IMR-90 (cell line): ENCODE results near the gene MYLK4. TPM values are rescaled to one million over a fixed set of nuclear protein-coding genes. Genes with fewer than 3 reads are reported as not detected.
A peak's percentile ranks its signal among the peaks of the same experiment; 100 is the strongest.

Experiments
- ATAC-seq: fragments of 200-7000 bp; cut with Tn5 transposase; 2 replicates; pipeline ENCODE4 v1.9.1; 2020; ENCODE audit warnings: low read depth, mild to moderate bottlenecking, moderate library complexity
- BruUV-seq: library from RNA; stranded (reverse); fragments of 400-500 nt; replicated peaks from 2 replicates; lab custom pipeline; 2021; lab: Mats Ljungman, UMichigan
- CTCF ChIA-PET: fragments of 300-600 bp; formaldehyde crosslinking; extraction: SDS; loops from one replicate; lab custom pipeline; 2021; ENCODE audit warnings: antibody characterized with exemption; lab: Yijun Ruan, JAX
- POLR2A ChIA-PET: fragments of 300-600 bp; sonication (Branson Sonifier 250); formaldehyde crosslinking; loops from one replicate; lab custom pipeline; 2022; ENCODE audit warnings: antibody characterized with exemption; ENCODE audit not compliant: unreplicated experiment; lab: Charles Lee
- DNase-seq: peaks from one replicate; pipeline ENCODE4 v3.0.0; 2013
- H2AFZ ChIP-seq: replicated peaks from 2 replicates; pipeline ENCODE3; 2013; ENCODE audit warnings: low read length, mild to moderate bottlenecking; ENCODE audit not compliant: poor library complexity
- H2AK5ac ChIP-seq: 2 replicates; pipeline ENCODE4 v1.6.1; 2013; ENCODE audit warnings: low read depth, low read length, inconsistent platforms
- H2AK9ac ChIP-seq: replicated peaks from 2 replicates; pipeline ENCODE3; 2013; ENCODE audit warnings: mild to moderate bottlenecking, low read depth, low read length, moderate library complexity; ENCODE audit not compliant: poor library complexity
- H2BK120ac ChIP-seq: 2 replicates; pipeline ENCODE4 v1.6.1; 2013; ENCODE audit warnings: low read depth, low read length, inconsistent platforms
- H2BK15ac ChIP-seq: 3 replicates; pipeline ENCODE4 v1.6.1; 2013; ENCODE audit warnings: low read depth, low read length, inconsistent platforms
- H2BK20ac ChIP-seq: 2 replicates; pipeline ENCODE4 v1.6.1; 2013; ENCODE audit warnings: low read depth, mild to moderate bottlenecking, inconsistent platforms, low read length, moderate library complexity
- H2BK5ac ChIP-seq: 2 replicates; pipeline ENCODE4 v1.6.1; 2013; ENCODE audit warnings: mild to moderate bottlenecking, low read depth, low read length, inconsistent platforms; ENCODE audit not compliant: poor library complexity, severe bottlenecking
- H3K14ac ChIP-seq: replicated peaks from 2 replicates; pipeline ENCODE4 v1.6.1; 2013; ENCODE audit warnings: low read depth, low read length, inconsistent platforms
- H3K18ac ChIP-seq: 2 replicates; pipeline ENCODE4 v1.6.1; 2013; ENCODE audit warnings: low read depth, low read length, control low read depth
- H3K23ac ChIP-seq: 2 replicates; pipeline ENCODE4 v1.6.1; 2013; ENCODE audit warnings: low read depth, low read length, inconsistent platforms
- H3K27ac ChIP-seq: 2 replicates; pipeline ENCODE4 v1.5.1; 2013; ENCODE audit warnings: mild to moderate bottlenecking, control low read depth, low read length; ENCODE audit not compliant: insufficient read depth
- H3K27me3 ChIP-seq: 2 replicates; pipeline ENCODE4 v1.6.1; 2013; ENCODE audit warnings: low read length; ENCODE audit not compliant: control insufficient read depth, insufficient read depth
- H3K36me3 ChIP-seq: 2 replicates; pipeline ENCODE4 v1.6.1; 2013; ENCODE audit warnings: low read length, mixed read lengths; ENCODE audit not compliant: control insufficient read depth, insufficient read depth
- H3K4ac ChIP-seq: 2 replicates; pipeline ENCODE4 v1.6.1; 2013; ENCODE audit warnings: low read depth, low read length, inconsistent platforms
- H3K4me1 ChIP-seq: 2 replicates; pipeline ENCODE4 v1.6.1; 2013; ENCODE audit warnings: low read length, mixed read lengths; ENCODE audit not compliant: control insufficient read depth, insufficient read depth
- H3K4me2 ChIP-seq: 2 replicates; pipeline ENCODE4 v1.6.1; 2013; ENCODE audit warnings: low read depth, mild to moderate bottlenecking, control low read depth, low read length, moderate library complexity
- H3K4me3 ChIP-seq: 2 replicates; pipeline ENCODE4 v1.5.1; 2013; ENCODE audit warnings: low read depth, mild to moderate bottlenecking, control low read depth, low read length, moderate library complexity; ENCODE audit not compliant: insufficient read depth
- H3K56ac ChIP-seq: 2 replicates; pipeline ENCODE4 v1.6.1; 2013; ENCODE audit warnings: low read length, inconsistent platforms; ENCODE audit not compliant: insufficient read depth; ENCODE audit errors: extremely low read depth
- H3K79me1 ChIP-seq, 2 experiments: 2 replicates each; pipeline ENCODE4 v1.6.1; 2013; ENCODE audit warnings: low read length in 2 of 2, inconsistent platforms in 1 of 2, low read depth in 1 of 2
- H3K9ac ChIP-seq: 2 replicates; pipeline ENCODE4 v1.6.1; 2013; ENCODE audit warnings: low read depth, low read length, control low read depth
- H3K9me1 ChIP-seq: 2 replicates; pipeline ENCODE4 v1.6.1; 2013; ENCODE audit warnings: low read length, inconsistent platforms; ENCODE audit not compliant: insufficient read depth
- H3K9me3 ChIP-seq: 2 replicates; pipeline ENCODE4 v1.6.1; 2013; ENCODE audit warnings: low read length; ENCODE audit not compliant: control insufficient read depth, insufficient read depth
- H4K20me1 ChIP-seq: 2 replicates; pipeline ENCODE4 v1.6.1; 2013; ENCODE audit warnings: low read length, inconsistent platforms; ENCODE audit not compliant: insufficient read depth
- H4K5ac ChIP-seq: 2 replicates; pipeline ENCODE4 v1.6.1; 2013; ENCODE audit warnings: mild to moderate bottlenecking, low read depth, low read length, control low read depth
- H4K8ac ChIP-seq, 2 experiments: 2 replicates each; pipeline ENCODE4 v1.6.1; 2013; ENCODE audit warnings: low read depth in 2 of 2, low read length in 2 of 2, control low read depth in 1 of 2, inconsistent platforms in 1 of 2
- H4K91ac ChIP-seq: 2 replicates; pipeline ENCODE4 v1.6.1; 2013; ENCODE audit warnings: low read depth, low read length, inconsistent platforms; ENCODE audit not compliant: insufficient read depth
- ELK1 ChIP-seq: fragments of 150-350 bp; IDR thresholded peaks from 2 replicates; pipeline ENCODE4 v1.6.1; 2016; ENCODE audit warnings: low read depth, mild to moderate bottlenecking, low read length, moderate library complexity, borderline replicate concordance
- MAFK ChIP-seq: IDR thresholded peaks from 2 replicates; pipeline ENCODE4 v1.6.1; 2012; ENCODE audit warnings: low read depth, low read length, improper control_type of control experiment
- RFX5 ChIP-seq: IDR thresholded peaks from 2 replicates; pipeline ENCODE4 v1.8.0; 2012; ENCODE audit warnings: low read depth, mild to moderate bottlenecking, low read length, moderate library complexity
- whole genome bisulfite sequencing, 2 experiments: methylation state at CpG; one replicate each; pipeline versions ENCODE4 v1.1.5 to v1.1.7; 2013; ENCODE audit warnings: missing lambda C conversion rate in 2 of 2; ENCODE audit not compliant: insufficient read length in 1 of 2; ENCODE audit errors: extremely low coverage in 2 of 2; 5-methylcytosine and 5-hydroxymethylcytosine counted together
- dilution Hi-C: fragments of 300-500 bp; cut with HindIII; formaldehyde crosslinking; loops from one replicate; pipeline ENCODE4 v1.14.3; 2018; ENCODE audit warnings: low sequenced_read_pairs; ENCODE audit not compliant: unreplicated experiment
- in situ Hi-C: fragments of 300-500 bp; cut with MboI; formaldehyde crosslinking; loops from 3 replicates; pipeline ENCODE4 v1.14.3; 2019; ENCODE audit warnings: low sequenced_read_pairs, inconsistent platforms, mixed read lengths
- intact Hi-C: fragments of 100-400 bp; cut with micrococcal nuclease; formaldehyde crosslinking; loops from 2 replicates; pipeline ENCODE4 v1.10.0; 2022
- polyA plus RNA-seq, 3 experiments: library from polyadenylated mRNA; depleted of rRNA; stranded (reverse); fragments of >200 nt; gene quantifications; 2 replicates each; pipeline ENCODE4 v1.2.3, GENCODE V29; 2012; ENCODE audit warnings: low replicate concordance in 1 of 3
- total RNA-seq: library from RNA; depleted of rRNA; stranded (reverse); fragments of >200 nt; gene quantifications from 2 replicates; pipeline ENCODE4 v1.2.3, GENCODE V29; 2012

Gene MYLK4
- total and polyA plus RNA-seq, 2 of the 4 experiments (the other 2 are of a cell fraction), result under 0.01 to 0.07 TPM

- Histone ChIP-seq H3K4me1 (peaks cover 8% of the 10 kb centered on the region; the same call in 1 of the 2 replicates), H2AK9ac (no peak overlapping the region), H4K5ac (no peak overlapping the region), H2BK15ac (no peak overlapping the region), H2BK20ac (no peak overlapping the region), H3K79me1 (no peaks in the 10 kb centered on the region), H3K56ac (no peak overlapping the region), H3K9me3 (no peaks in the 10 kb centered on the region), H3K4me3 (no peak overlapping the region), H3K4me2 (no peak overlapping the region), H4K91ac (no peak overlapping the region), H2BK5ac (no peak overlapping the region), H3K14ac (no peak overlapping the region), H4K20me1 (no peaks in the 10 kb centered on the region), H2AK5ac (no peak overlapping the region), H3K23ac (no peak overlapping the region), H3K4ac (no peak overlapping the region), H3K18ac (no peak overlapping the region), H3K36me3 (no peaks in the 10 kb centered on the region), H3K9me1 (0 out of 2 replicates have a peak, but pooled peaks cover 9% of the 10 kb centered on the region), H4K8ac (no peak overlapping the region), H2AFZ (no peak overlapping the region), H2BK120ac (no peak overlapping the region), H3K9ac (no peak overlapping the region), H3K27ac (no peak overlapping the region), H3K27me3 (no peaks in the 10 kb centered on the region)
- dilution Hi-C loops (no loop called here), intact Hi-C loops (no loop called here), in situ Hi-C loops (no loop called here)
- CTCF ChIA-PET, result no interaction called here
- ATAC-seq, result no peak
- no TSS peak for BruUV-seq
- 75% methylated on average over 2 of the region's 9 CpGs; no CpG with 5 or more reads in 1 of the 2 experiments for WGBS, 2 experiments
- TF ChIP-seq RFX5, result no peak
- TF ChIP-seq ELK1, result no peak
- peak; percentile 86 for TF ChIP-seq MAFK
- POLR2A ChIA-PET, result interaction anchor here (0.6 kb wide), 1 partner anchor 1178 kb away, joined by 3 read pairs; no protein-coding TSS in a partner anchor
- DNase-seq, result no peak
These were observed 20.2 kb downstream of the MYLK4 start for GRCh38 chr6:2730353-2731107.
